Endothelial cell of umbilical vein (primary cell): ENCODE results near the gene FBXW4.

Experiments used
- CTCF ChIP-seq, 2 donors: IDR thresholded peaks; 1 replicate in 1 of 2; 2 replicates in 1 of 2; pipeline ENCODE4 v1.5.1; 2011; ENCODE audit warnings: low read length in 2 of 2, mild to moderate bottlenecking in 2 of 2, moderate library complexity in 2 of 2, control low read depth in 1 of 2, inconsistent platforms in 1 of 2, low read depth in 1 of 2; ENCODE audit not compliant: insufficient read depth in 1 of 2; ENCODE audit errors: extremely low read depth in 1 of 2
- EZH2 ChIP-seq: IDR thresholded peaks from 2 replicates; pipeline ENCODE4 v1.6.1; 2012; ENCODE audit warnings: borderline replicate concordance, low read depth, mild to moderate bottlenecking, moderate library complexity, low read length, inconsistent platforms; ENCODE audit not compliant: severe bottlenecking
- FOS ChIP-seq: IDR thresholded peaks from 2 replicates; pipeline ENCODE4 v1.6.1; 2011; ENCODE audit warnings: mild to moderate bottlenecking, low read length, moderate library complexity, borderline replicate concordance; ENCODE audit not compliant: insufficient read depth
- POLR2A ChIP-seq: IDR thresholded peaks from 2 replicates; pipeline ENCODE4 v1.6.1; 2012; ENCODE audit warnings: low read depth, mild to moderate bottlenecking, control low read depth, low read length
- POLR2AphosphoS5 ChIP-seq: IDR thresholded peaks from 2 replicates; pipeline ENCODE4 v1.6.1; 2012; ENCODE audit warnings: low read depth, mild to moderate bottlenecking, control low read depth, low read length, moderate library complexity; ENCODE audit not compliant: insufficient read depth

GRCh38 chr10:101564490-101564991 is 130.4 kb downstream of the FBXW4 start:
- TF ChIP-seq FOS: no peak
- TF ChIP-seq CTCF (IDR thresholded peaks at IDR 0.05; ENCODE audit: extremely low read depth in 1 of 2, insufficient read depth in 1 of 2, low read depth in 1 of 2, low read length in 2 of 2): no peak
- TF ChIP-seq POLR2A: no peak
- TF ChIP-seq EZH2: no peak
- TF ChIP-seq POLR2AphosphoS5: no peak
